HG03139 (cell line): ENCODE results near the gene ENGASE.

Experiments
- ATAC-seq: cut with Tn5 transposase; IDR thresholded peaks from one replicate; pipeline ENCODE4 v1.9.1; 2021; ENCODE audit not compliant: unreplicated experiment

ENGASE gene

DNA sequence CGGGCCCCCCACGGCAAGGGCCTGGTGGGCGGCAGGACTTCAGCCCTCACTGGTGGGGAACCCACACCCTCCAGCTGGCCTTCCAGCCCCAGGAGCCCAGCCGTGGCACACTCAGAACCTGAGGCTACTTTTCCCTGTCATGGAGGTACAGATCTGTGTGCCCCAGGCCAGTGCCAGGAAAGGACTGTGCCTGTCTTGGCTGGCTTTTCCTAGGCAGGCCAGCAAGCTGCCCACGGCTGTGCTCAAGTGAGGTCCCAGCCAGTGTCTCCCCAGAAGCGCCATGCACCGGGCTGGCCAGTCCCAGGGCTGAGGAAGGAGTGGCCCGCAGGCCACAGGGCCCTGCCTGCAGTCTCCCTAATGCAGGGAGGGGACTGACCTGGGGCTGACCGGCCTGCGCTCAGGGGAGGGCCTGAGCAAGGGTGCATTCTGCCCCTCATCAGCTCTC, 16.6 kb downstream of the ENGASE start:
- ATAC-seq, result no peak

- ATAC-seq, result no peak
Observed at GRCh38 chr17:79092567-79092966, 17.9 kb downstream of the ENGASE start.

DNA sequence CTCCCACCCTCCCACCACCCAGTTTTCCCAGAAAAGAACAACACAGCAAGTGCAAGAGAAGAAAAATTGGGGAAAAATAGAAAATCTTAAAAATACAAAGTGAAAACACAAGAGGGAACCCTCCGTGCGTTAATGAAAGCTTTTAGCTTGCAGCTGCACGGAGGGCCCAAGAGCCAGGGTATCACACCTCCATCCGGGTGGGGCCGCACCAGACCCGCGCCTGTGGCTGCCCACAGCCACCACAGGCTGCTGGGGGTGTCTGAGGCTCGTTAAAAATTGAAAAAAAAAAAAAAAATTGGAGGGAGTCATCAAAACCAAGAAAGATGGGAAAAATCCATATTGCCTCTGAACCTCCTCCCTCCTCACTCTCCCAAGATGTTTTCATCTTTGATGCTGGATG, 18.6 kb downstream of the ENGASE start:
- ATAC-seq, result no peak

DNA sequence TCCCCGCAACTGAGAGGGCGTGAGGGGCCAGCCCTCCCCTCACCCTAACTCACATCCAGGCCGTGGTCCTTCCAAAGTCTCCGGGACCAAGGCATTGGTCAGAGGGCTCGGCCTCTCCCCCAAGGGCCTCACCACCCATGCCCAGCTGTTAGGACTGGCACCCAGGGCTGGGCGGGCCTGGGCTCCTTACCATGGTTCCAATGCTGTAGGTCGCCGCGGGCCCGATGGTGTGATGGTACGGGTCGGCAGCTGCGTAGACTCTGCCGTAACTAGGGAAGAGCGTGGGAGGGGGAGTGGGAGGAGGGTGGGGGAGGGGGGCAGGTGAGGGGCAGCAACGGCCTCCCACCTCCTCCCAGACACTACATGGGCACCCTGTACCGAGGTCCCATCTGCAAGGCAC, 19.6 kb downstream of the ENGASE start:
- ATAC-seq, result no peak

- no peak for ATAC-seq
Observed at GRCh38 chr17:79095345-79096055, 20.9 kb downstream of the ENGASE start.

DNA sequence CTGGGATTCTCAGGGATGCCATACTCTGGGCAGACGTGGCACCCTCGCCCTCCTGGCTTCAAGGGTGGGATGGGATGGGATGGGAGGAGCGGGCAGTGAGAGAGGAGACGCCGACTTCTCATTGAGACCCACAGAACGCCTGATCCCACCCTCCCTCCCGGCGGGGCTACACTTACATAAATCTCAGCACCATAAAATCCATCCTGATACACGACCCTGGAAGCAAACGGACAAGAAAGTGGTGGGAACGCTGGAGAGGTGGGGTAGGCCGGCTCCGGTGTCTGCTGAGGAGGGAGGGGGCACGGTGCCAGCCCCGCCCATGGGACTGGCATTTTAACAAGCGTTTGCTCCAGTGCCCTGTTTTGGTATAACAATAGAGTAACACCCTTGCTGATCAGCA, 21.9 kb downstream of the ENGASE start:
- no peak for ATAC-seq

DNA sequence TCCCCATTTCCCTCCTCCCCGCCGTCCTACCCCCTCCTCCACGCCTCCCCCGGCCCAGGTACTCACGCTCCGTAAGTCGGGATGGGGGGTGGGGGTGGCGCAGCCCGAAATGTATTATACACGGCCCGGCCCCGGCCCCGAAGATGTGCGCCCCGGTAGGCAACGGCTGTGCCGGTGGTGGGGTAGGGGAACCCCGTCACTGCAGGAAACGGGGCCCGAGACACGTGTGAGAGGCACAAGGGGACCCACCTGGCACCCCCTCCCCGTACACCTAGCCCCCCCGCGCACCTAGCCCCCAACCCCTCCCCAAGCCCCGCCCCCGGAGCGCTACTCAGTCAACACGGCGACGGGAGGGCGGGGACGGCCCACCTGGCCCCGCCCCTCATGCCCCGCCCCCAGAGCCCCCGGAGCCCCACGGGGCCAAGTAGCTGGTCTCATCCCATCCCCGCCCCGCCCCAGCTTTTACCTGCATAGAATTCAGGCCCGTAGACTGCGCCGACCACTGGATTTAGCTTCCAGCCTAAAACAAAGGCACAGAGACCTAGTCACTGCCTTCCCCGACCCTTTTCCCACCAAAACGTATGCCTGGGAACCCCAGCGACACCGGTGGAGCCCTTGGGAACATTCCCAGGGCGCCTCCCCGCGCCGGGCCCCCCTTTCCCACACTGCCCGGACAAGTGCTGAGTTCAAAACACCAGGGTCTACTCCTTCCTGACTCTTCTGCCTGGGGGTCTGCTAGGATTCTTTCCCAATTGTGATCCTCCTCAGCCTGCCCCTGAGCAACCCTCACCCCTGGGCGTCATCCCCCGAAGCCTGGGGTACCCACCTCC, 22.8 kb downstream of the ENGASE start:
- no peak for ATAC-seq

- ATAC-seq, result no peak
Observed at GRCh38 chr17:79098282-79098867, 23.8 kb downstream of the ENGASE start.

DNA sequence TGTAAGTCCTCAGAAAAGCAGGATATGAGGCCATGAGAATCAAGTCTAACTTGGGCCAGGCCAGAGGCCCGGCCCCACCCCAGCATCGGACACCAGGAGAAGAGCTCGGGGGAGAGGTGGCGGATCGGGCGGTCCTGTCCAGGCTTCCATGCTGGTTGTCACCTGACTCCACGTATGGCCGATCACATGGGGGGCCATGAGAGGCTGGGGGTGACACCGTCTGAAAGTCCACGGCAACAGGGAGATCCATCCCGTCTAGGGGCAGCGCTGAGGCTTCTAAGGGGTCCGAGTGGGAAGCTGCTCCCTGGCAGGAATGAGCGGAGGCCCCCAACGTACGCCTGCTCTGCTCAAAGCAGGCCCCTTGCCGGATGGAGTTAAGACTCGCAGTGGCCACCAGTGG, 25.8 kb downstream of the ENGASE start:
- no peak for ATAC-seq

GRCh38 chr17:79101111-79101673, 26.6 kb downstream of the ENGASE start:
- no peak for ATAC-seq

DNA sequence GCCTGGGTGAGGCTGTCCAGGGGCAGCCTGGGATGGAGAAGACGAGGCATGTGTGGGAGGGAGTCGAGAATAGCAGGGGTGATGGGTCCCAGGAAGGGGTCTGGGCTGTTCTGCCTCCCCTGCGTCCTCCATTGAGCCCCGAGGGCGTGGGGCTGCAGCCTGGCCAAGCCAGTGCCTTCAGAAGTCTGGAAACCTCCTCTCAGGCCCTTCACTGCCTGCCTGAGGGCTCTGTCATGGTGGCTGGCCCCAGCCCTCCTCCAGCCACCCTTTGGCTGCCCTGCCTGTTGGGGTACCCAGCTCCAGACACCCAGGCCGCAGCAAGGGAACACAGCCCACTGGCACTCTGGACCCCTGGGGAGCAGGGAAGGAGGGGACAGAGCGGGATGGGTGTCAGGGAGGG, 27.6 kb downstream of the ENGASE start:
- ATAC-seq, result no peak

DNA sequence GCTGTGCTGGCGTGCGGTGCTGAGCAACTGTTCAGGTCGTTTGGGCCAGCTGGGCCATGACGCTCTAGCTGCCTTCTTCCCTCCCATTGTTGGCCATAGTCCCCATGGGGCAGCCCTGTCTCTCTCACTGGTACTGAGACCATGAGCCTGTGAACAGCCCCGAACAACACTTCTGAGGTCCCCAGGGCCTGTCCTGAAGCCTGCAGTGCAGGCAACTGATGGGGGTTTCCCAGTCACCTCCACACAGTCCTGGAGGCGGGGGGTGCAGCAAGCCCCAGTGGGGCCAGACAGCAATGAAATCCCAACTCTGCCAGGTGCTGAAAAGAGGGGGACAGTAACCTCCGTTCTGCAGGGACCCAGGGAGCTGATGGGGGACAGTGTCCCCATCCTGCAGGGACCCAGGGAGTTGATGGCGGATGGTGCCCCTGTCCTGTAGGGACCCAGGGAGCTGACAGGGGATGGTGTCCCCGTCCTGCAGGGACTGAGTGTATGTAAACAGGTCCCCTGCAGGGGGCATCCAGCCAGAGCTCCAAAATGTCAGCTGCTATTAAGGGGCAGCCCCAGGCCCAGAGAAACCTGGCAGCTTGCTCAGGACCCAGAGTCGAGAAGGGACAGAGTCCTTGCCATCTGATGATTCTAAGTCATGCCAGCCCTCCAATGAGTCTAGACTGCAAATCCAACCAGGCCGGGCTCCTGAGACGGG, 30.4 kb downstream of the ENGASE start:
- no peak for ATAC-seq

- no peak for ATAC-seq
Observed at GRCh38 chr17:79105937-79106336, 31.3 kb downstream of the ENGASE start.

GRCh38 chr17:79106958-79107357, 32.3 kb downstream of the ENGASE start:
- no peak for ATAC-seq

DNA sequence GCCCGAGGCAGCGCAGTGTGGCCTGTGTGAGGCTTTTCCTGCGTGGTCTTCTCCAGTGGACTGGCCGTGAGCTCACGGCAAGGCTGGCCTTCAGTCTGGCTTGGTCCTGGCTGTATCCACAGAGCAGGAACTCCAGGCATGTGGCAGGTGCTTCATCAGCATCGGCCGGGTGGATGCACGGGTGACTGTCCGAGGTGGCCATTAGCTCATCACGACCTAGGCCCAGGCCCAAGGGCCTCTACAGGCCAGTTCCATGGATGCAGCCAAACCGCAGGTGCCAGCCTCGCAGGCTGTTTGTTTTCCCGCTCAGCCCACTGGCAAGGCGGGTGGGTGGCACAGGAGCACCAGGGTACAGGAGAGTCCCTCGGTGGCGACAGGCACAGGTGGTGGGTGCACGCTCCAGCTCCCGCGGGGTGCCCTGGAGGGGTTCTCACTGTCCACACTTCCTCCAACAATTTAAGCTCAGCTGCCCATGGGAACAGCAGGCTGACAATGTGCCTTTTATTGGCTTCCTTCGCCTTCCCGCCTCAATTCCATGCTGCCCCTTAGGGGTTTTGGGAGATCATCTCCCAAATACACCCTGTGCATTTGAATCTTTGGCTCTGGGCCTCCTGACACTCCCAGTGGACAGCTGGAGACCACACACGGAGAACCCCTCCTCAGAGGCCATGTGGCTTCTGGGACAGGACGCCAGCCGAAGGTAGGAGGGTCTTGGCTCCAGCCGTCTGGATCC, 33.0 kb downstream of the ENGASE start:
- ATAC-seq, result no peak

DNA sequence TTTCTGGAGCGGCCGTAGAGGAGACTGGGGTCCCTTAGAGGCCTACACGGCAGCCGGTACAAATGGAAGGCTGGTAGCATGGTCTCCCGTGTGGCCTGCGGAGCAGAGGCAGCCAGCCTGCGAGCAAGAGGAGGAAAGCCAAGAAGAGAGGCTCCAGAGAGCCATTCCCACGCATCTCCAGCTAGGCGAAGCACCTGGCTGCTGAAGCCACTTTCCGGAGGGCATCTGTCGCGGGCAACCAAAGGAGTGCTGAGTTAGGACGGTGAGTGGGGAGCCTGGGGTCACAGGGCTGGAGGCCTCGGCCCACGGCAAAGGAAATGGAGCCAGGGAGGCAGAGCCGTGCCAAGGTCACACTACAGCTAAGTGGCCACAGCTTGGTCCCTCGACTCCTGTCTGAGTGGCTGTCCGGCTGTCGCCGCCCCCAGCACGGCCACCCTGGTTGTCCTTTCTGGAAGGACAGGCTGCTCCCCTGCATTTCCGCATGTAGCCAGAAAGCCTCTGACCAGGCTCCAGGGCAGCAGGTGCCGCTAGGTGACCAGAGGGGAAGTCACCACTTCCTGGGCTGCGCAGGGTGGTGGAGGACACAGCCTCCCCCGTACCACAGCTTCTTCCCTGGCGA, 33.7 kb downstream of the ENGASE start:
- ATAC-seq, result no peak

GRCh38 chr17:79108870-79109269, 34.2 kb downstream of the ENGASE start:
- ATAC-seq, result no peak

GRCh38 chr17:79109584-79109983, 35.0 kb downstream of the ENGASE start:
- ATAC-seq, result no peak

- ATAC-seq, result no peak
Observed at GRCh38 chr17:79111097-79111496, 36.5 kb downstream of the ENGASE start.

GRCh38 chr17:79112471-79112870, 37.8 kb downstream of the ENGASE start:
- no peak for ATAC-seq
